Stimulated activated CD4-positive, alpha-beta T cell treated with anti-CD3 and anti-CD28 coated beads, Interleukin-12 subunit alpha, Interleukin-12 subunit beta, amount 100 ng/mL, for 48 hours (primary cell): ENCODE measurements around the gene SCAF8.

ENCODE experiments used
- DNase-seq, 3 donors: peaks; one replicate each; pipeline ENCODE4 v3.0.0-alpha.2; 2020; ENCODE audit warnings: low read depth in 2 of 3, low spot score in 1 of 3

SCAF8 gene

DNA sequence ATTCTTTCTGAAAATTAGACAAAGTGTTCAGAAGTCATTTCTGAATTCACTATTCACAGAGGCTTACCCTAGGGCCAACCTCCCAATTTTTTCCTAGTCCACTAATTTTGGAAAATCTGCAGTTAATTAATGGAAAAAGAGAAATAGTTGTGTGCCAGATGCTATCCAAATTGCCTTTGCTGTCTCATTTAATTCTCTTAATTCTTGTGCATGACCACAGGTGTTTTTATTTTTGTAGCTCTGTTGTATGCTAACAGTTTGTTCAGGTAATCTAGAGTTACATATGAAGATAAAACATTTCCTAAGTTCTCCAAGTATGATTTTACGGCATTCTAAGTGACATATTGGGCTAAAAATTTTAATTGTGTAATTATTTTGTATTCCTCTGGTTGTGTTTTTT lies 96.8 kb downstream of the SCAF8 start:
- no peak for DNase-seq

GRCh38 chr6:154830771-154831170 lies 97.6 kb downstream of the SCAF8 start:
- DNase-seq, result no peak

- DNase-seq, result no peak
These were observed 102.1 kb downstream of the SCAF8 start for GRCh38 chr6:154835307-154835706.

- DNase-seq, result no peak
These were observed 106.3 kb downstream of the SCAF8 start for GRCh38 chr6:154839546-154839945.

DNA sequence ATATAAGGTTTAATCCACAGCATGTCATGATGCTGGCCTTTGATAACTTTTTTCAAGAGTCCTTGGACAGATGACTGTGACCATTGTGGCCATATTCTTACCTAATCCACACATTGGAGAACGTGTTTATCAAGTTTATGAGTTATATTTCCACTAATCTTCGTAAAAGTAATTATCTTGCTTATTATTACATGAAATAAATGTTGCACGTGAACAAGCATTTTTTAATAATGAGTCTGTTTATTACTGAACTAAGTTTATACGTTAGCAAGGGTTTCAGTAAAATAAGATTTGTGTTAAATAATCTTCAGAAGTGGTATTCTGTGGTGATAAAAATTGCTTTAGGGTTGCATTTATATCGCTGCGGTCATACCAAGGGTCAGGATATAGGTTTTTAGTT lies 107.1 kb downstream of the SCAF8 start:
- no peak for DNase-seq

DNA sequence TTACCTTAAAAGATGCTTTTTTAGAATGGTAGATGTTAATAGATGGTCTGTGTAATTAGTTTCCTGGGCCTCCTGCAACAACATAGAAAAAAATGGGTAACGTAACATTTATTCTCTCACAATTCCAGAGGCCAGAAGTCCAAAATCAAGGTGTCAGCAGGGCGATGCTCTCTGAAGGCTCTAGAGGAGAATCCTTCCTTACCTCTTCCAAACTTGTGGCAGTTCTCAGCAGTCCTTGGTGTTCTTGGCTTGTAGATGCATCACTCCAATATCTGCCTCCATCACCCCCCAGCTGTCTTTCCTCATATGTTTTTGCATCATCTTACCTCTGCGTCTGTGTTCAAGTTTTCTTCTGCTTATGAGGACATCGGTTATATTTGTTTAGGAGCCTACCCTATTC lies 107.9 kb downstream of the SCAF8 start:
- DNase-seq, result no peak

DNA sequence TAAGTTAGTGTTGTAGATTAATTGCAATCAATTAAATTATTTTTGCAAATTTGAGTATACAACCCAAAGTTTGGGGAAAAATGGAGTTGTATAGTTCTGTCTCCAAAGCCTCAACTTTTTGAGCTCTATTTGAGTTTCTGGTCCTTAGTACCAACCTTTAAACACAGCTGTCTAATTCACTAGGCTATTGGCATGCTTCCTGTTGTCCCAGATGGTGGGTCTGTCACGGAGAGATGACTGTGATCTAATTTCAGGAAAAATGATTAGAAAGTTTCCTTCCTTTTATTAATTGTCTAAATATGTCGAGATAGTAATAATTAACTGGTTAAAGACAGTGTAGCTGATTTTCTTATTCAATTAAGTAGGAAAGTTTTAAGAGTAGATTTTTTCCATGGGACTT lies 109.6 kb downstream of the SCAF8 start:
- no peak for DNase-seq

DNA sequence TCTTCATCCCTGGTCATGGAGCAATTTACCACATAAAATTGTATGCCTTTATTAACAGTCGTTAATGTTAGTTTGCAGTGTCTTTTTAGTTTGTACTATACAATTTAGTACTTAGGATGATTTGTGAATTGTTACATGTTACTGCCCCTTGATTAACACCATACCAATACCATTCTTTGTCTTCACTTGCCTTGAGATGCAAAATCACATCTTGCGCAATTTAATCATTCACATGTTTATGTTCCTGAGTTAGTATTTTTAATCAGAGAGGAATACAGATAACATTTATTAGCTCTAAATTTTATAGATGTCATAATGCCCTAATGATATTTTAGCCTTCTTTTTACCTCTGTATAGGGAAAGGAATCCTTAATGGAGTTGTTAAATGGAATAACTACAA lies 114.1 kb downstream of the SCAF8 start:
- DNase-seq, result no peak

DNA sequence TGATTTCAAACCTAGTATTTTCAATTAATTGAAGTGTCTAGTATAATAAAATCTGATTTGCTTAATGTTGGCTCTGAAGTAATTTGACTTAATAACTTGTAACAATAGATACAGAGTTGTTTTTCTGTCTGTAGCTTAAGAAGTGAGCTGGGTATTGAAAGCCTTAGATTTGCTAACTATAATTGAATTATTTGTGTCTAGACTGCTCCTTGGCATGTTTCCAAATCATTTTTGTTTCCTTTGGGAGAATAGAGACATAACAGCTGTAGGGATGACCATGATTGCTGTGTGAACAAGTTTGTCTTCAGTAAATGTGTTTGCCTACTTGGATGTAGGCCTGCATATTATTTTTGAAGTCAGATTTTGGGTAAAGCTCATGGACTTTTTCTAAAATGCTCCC lies 115.4 kb downstream of the SCAF8 start:
- no peak for DNase-seq

GRCh38 chr6:154849475-154849874 lies 116.3 kb downstream of the SCAF8 start:
- no peak for DNase-seq

- DNase-seq, result no peak
These were observed 119.5 kb downstream of the SCAF8 start for GRCh38 chr6:154852687-154853086.

- no peak for DNase-seq
These were observed 124.3 kb downstream of the SCAF8 start for GRCh38 chr6:154857529-154857928.

DNA sequence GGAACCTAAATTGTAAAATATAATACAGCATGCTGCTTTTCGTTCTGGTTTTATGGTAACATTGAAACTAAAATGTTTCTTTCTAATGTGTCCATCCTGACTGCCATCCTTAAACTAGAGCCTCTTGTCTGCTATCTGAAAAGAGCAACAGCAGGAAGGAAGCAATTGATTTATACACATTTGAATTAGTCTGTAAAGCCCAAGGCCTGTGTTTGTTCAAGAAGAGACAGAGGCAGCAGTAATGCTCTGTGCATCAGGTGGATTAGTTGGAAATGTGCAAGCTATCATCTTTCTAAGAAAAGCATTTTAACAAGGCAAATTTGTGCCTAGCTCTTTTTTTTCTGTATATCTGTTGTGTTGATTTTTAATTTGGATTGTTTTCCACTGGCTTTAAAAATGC lies 128.6 kb downstream of the SCAF8 start:
- no peak for DNase-seq

- DNase-seq, result no peak
These were observed 129.3 kb downstream of the SCAF8 start for GRCh38 chr6:154862536-154862935.

DNA sequence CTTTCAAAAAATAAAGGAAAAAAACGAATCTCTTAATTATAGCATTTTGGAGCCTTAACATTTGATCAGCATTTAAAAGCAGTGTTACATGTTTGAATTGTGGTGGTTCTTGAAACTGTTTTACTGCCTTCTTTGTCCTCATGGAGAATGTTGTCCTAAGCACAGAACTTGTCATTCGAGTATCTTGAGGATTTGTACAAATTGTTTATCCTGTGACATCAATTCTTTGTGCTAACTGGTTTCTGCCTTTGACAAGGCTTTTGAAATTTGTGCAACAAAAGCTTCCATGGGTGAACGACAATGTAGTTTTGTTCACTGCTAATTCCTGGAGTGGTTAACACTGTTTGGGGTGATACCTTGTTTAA lies 130.8 kb downstream of the SCAF8 start:
- no peak for DNase-seq

GRCh38 chr6:154865291-154865690 lies 132.1 kb downstream of the SCAF8 start:
- no peak for DNase-seq

GRCh38 chr6:154868143-154868594 lies 135.0 kb downstream of the SCAF8 start:
- no peak for DNase-seq

DNA sequence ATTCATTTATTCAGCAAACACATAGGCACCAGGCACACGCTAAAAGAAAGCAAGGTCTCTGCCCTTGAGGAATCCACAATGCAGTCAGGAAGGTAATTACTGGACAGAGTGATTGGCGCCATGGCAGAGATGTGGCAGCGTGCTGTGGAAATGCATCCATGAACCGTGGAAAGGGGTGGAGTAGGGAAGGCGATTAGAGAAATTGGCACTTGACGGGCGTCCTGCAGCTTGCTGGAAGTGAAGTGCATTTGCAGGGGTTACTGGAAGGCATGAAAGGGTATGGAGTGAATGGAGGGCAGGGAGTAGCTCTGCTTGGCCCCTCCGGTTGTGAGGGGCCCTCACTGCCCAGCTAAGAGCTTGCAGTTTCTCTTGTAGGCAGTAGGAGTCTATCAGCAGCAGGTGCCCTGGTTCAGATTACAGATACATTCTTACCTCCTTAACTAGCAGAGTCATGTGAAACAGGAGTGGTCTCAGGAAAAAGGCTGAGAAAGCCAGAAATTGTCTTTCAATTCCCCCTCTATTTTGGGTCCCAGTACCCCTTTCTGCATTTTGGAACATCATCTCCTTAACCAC lies 139.4 kb downstream of the SCAF8 start:
- no peak for DNase-seq

- no peak for DNase-seq
These were observed 140.3 kb downstream of the SCAF8 start for GRCh38 chr6:154873546-154873945.

- no peak for DNase-seq
These were observed 141.8 kb downstream of the SCAF8 start for GRCh38 chr6:154874773-154875592.

DNA sequence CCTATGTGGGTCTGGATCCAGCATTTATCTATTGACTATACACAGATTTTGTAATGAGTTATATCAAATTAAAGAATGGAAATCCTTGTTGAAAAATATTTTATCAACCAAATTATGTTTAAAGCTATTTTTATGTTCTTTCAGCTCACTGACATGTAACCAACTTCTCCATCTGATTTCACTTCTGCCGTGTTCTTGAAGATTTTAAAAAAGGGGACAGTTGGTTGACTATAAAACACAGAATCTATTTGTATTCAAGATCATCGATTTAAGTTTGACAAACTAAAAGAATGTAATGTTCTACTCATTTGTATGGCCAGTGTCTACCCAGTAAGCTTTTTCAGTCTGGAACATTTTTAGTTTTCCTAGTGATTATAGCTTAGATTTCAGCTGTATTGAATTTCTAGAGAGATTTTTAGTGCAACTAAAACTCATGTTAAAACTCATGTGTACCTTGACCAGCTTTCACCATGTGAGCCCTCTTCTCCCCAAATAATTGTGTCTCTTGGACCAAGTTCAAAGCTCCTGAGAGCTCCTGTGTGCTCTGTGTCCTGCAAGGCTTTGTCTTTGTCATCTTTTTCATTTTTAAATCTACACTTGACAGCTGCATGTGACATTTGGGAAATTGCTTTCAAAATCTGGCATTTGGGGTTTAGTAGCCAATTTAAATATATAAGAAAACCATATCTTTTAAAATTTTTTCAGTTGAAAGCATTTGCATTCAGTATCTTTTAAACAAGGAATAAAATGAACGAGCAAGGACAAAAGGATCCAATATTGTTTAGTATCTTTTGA lies 143.5 kb downstream of the SCAF8 start:
- no peak for DNase-seq

- no peak for DNase-seq
These were observed 145.8 kb downstream of the SCAF8 start for GRCh38 chr6:154878871-154879491.
